ENCODE measurements around the gene MKLN1.

Gene MKLN1

GRCh38 chr7:131546126-131546525 is 218.4 kb downstream of the MKLN1 start:
- no peak for DNase-seq (ENCODE audit: low read depth, low spot score)

All from activated CD4-positive, CD25-positive, alpha-beta regulatory T cell treated with anti-CD3 and anti-CD28 coated beads, Interleukin-2, amount 50 U/mL, for 16 hours (primary cell).